Astrocyte (in vitro differentiated cells and primary cell): Measurements from ENCODE around the gene APMAP.

ENCODE experiments used
- EZH2 ChIP-seq: IDR thresholded peaks from 2 replicates; pipeline ENCODE4 v1.6.1; 2012; ENCODE audit warnings: mild to moderate bottlenecking, low read length, inconsistent platforms; ENCODE audit not compliant: insufficient read depth
- TF ChIP-seq, protein P1 (sequence below): IDR thresholded peaks from 2 replicates; pipeline ENCODE4 v1.5.1; 2011; ENCODE audit warnings: low read depth, mild to moderate bottlenecking, inconsistent platforms, low read length, moderate library complexity; ENCODE audit not compliant: insufficient read depth

DNA sequence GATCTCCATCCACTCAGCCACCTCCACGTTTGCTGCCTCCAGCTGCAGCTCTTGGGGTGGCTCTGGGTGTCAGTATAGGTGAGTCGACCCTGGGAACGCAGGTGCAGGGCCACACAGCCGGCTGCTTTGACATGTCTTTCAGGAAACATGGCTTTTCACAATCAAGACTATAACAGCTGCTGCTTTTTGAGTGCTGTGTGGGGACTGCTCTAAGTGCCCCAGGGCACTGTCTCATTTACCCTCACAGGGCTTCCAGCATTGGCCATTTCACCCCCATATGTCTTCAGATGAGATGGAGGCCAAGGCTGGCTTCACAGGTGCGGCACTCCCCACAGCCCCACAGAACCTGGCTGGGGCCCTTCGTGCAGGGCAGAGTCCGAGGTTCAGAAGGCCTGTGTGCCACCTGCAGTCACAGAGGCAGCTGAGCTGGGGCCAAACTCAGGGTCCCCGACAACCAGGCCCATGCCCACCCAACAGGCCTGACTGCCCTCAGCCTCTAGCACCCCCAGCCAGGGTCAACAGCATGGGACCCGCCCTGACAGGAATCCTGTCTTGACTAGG lies 58.4 kb downstream of the APMAP start:
- TF ChIP-seq, protein P1, sequence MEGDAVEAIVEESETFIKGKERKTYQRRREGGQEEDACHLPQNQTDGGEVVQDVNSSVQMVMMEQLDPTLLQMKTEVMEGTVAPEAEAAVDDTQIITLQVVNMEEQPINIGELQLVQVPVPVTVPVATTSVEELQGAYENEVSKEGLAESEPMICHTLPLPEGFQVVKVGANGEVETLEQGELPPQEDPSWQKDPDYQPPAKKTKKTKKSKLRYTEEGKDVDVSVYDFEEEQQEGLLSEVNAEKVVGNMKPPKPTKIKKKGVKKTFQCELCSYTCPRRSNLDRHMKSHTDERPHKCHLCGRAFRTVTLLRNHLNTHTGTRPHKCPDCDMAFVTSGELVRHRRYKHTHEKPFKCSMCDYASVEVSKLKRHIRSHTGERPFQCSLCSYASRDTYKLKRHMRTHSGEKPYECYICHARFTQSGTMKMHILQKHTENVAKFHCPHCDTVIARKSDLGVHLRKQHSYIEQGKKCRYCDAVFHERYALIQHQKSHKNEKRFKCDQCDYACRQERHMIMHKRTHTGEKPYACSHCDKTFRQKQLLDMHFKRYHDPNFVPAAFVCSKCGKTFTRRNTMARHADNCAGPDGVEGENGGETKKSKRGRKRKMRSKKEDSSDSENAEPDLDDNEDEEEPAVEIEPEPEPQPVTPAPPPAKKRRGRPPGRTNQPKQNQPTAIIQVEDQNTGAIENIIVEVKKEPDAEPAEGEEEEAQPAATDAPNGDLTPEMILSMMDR, result no peak
- no peak for TF ChIP-seq EZH2
